Spinal cord (tissue), 10 donors: ENCODE measurements around the gene AKAP13. TPM values are rescaled to one million over a fixed set of nuclear protein-coding genes. Genes with fewer than 3 reads are reported as not detected.

Experiments
- DNase-seq, 6 donors: peaks; one replicate each; pipeline versions ENCODE4 v3.0.0 to v3.0.0-alpha.2; 2013 to 2015; ENCODE audit warnings: low spot score in 6 of 6, low read depth in 4 of 6
- H3K27ac ChIP-seq: one replicate; pipeline ENCODE4 v1.5.1; 2013; ENCODE audit warnings: low read depth, low read length, control low read depth
- H3K27me3 ChIP-seq: one replicate; pipeline ENCODE4 v1.6.1; 2013; ENCODE audit warnings: low read length; ENCODE audit not compliant: control insufficient read depth, insufficient read depth
- H3K36me3 ChIP-seq: one replicate; pipeline ENCODE4 v1.6.1; 2013; ENCODE audit warnings: low read length; ENCODE audit not compliant: control insufficient read depth, insufficient read depth
- H3K4me1 ChIP-seq: one replicate; pipeline ENCODE4 v1.6.1; 2013; ENCODE audit warnings: low read length; ENCODE audit not compliant: control insufficient read depth, insufficient read depth
- H3K4me3 ChIP-seq: one replicate; pipeline ENCODE4 v1.5.1; 2013; ENCODE audit warnings: low read depth, low read length, control low read depth
- H3K9me3 ChIP-seq: one replicate; pipeline ENCODE4 v1.6.1; 2013; ENCODE audit warnings: low read length; ENCODE audit not compliant: control insufficient read depth, insufficient read depth
- WGBS: methylation state at CpG from one replicate; pipeline ENCODE4 v1.1.5; 2013; ENCODE audit warnings: missing lambda C conversion rate; ENCODE audit not compliant: insufficient coverage; 5-methylcytosine and 5-hydroxymethylcytosine counted together
- polyA plus RNA-seq, 2 donors: library from polyadenylated mRNA; unstranded; fragments of 120-200 nt; gene quantifications; one replicate each; pipeline ENCODE4 v1.2.1, GENCODE V29; 2013; ENCODE audit not compliant: insufficient read length in 2 of 2
- total RNA-seq, 2 donors: library from RNA; depleted of rRNA in 1 of 2; stranded (reverse); fragments of 120-200 nt in 1 of 2; fragments of >200 nt in 1 of 2; gene quantifications; one replicate each; pipeline versions ENCODE4 v1.2.3 to v1.2.4, GENCODE V29; 2013 to 2014
- donor health status: healthy.

AKAP13 gene
- total and polyA plus RNA-seq, 4 donors, result 52.5 to 114 (median 89.2) TPM

DNA sequence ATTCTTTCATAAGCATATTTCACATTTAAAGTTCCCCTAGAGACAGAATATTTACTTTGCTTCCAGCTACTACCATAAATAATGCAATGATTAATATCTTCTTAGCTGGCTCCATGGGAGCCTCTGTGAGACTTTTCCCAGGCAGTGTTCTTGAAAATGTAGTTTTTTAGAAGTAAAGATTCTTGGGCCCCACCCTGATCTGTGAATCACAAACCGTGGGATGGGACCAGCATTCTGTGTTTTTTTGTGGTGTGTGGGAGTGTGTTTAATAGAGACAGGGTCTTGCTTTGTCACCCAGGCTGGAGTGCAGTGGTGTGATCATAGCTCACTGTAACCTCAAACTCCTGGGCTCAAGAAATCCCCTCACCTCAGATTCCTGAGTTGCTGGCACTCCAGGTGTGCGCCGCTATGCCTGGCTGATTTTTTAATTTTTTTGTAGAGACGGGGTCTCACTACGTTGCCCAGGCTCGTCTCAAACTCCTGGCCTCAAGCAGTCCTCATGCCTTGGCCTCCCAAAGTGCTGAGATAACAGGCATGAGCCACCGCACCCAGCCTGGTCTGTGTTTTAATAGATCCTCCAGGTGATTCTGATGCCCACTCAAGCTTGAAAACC, 331.3 kb downstream of the AKAP13 start:
- 96% methylated on average over 7 of the region's 7 CpGs for WGBS
- no peak overlapping the region for H3K4me3 ChIP-seq
- H3K36me3 ChIP-seq, result peaks cover 11% of the 10 kb centered on the region
- no peaks in the 10 kb centered on the region for H3K27me3 ChIP-seq
- H3K27ac ChIP-seq, result no peak overlapping the region
- no peaks in the 10 kb centered on the region for H3K9me3 ChIP-seq
- DNase-seq, result no peak
- H3K4me1 ChIP-seq, result no peaks in the 10 kb centered on the region

DNA sequence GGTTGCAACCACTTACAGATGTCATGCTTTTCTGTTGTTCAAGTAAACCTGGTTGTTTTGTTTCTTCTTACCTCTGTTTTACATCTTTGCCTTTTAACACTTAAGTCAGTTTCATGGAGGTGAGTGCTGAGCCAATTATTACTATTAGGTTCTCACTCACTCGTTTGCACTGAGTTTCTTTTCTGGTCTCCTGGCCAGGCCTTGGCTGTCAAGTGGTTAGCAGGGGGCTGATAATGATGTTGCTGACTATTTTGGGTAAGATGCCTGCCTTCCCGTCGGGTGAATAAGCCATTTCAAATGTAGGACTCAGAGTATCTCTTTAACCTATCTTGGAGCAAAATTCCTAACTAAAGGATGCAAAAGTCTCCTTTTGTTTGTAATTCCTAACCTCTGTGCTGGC, 335.9 kb downstream of the AKAP13 start:
- H3K4me1 ChIP-seq, result no peaks in the 10 kb centered on the region

DNA sequence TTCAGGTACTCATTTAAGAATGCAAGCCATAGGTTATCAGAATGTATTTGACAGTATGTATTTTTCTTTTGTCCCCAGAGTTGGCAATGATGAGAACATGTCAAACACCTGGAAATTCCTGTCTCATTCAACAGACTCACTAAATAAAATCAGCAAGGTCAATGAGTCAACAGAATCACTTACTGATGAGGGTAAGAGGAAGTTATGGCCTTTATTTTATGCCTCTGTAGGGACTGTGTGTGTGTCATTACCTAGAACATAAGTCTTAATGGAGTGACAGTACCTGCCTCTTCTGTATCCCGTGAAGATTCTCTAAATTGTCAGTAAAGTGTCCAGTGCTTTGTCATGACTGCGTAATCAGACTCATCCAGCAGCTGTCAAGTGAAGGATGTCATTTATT, 336.8 kb downstream of the AKAP13 start:
- Histone ChIP-seq H3K4me1 (no peaks in the 10 kb centered on the region), H3K36me3 (peaks cover 16% of the 10 kb centered on the region), H3K9me3 (no peaks in the 10 kb centered on the region), H3K27ac (no peak overlapping the region), H3K4me3 (no peak overlapping the region), H3K27me3 (no peaks in the 10 kb centered on the region)
- DNase-seq, result no peak
- WGBS, result 80% methylated on average over 1 of the region's 2 CpGs

More for the DNA sequence above, 335.9 kb downstream of the AKAP13 start:
- Histone ChIP-seq H3K27me3 (no peaks in the 10 kb centered on the region), H3K4me3 (no peak overlapping the region), H3K36me3 (peaks cover 20% of the 10 kb centered on the region), H3K27ac (no peak overlapping the region), H3K9me3 (no peaks in the 10 kb centered on the region)
- no CpG with 5 or more reads among the region's 3 CpGs for WGBS
- DNase-seq, result no peak

DNA sequence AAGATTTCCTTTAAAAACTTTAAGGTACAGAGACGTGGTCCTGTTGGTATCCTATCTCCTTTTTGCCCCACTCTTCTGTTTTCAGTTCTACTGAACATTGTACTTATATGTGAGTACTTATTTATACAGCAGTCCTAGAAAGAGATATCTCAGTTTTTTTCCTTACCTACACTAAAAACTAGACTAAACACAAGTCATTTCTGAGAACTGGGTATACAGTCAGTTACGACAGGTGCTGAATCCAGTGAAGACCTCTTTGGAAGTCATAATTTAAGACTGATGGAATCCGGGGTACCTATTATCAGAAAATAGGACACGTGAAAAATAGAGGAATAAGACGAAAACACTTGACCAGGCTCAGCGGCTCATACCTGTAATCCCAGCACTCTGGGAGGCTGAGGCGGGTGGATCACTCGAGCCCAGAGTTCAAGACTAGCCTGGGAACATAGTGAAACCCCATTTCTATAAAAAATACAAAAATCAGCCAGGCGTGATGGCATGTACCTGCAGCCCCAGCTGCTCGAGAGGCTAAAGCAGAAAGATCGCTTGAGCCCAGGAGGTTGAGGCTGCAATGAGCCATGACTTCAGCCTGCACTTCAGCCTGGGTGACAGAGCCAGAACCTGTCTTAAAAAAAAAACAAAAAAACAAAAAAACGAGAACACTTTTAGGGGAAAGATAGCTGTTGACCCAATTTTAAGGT, 338.0 kb downstream of the AKAP13 start:
- Histone ChIP-seq H3K9me3 (no peaks in the 10 kb centered on the region), H3K36me3 (peaks cover 16% of the 10 kb centered on the region), H3K4me1 (no peaks in the 10 kb centered on the region), H3K27me3 (no peaks in the 10 kb centered on the region), H3K27ac (no peak overlapping the region), H3K4me3 (no peak overlapping the region)
- no peak for DNase-seq
- 80% methylated on average over 5 of the region's 12 CpGs for WGBS

DNA sequence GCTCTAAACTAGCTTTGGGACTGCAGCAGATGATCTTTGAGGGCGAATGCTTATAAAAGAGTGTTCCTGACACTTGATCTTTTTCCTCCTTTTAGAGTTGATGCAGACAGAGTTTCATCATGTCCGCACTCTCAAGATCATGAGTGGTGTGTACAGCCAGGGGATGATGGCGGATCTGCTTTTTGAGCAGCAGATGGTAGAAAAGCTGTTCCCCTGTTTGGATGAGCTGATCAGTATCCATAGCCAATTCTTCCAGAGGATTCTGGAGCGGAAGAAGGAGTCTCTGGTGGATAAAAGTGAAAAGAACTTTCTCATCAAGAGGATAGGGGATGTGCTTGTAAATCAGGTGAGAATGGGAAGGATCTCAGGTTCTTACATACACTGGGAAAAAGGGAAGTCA, 338.6 kb downstream of the AKAP13 start:
- Histone ChIP-seq H3K9me3 (no peaks in the 10 kb centered on the region), H3K27ac (no peak overlapping the region), H3K36me3 (peaks cover 16% of the 10 kb centered on the region), H3K27me3 (no peaks in the 10 kb centered on the region), H3K4me3 (no peak overlapping the region), H3K4me1 (no peaks in the 10 kb centered on the region)
- peak in 1 of 6 donors; percentile 86 for DNase-seq
- 86% methylated on average over 3 of the region's 4 CpGs for WGBS

DNA sequence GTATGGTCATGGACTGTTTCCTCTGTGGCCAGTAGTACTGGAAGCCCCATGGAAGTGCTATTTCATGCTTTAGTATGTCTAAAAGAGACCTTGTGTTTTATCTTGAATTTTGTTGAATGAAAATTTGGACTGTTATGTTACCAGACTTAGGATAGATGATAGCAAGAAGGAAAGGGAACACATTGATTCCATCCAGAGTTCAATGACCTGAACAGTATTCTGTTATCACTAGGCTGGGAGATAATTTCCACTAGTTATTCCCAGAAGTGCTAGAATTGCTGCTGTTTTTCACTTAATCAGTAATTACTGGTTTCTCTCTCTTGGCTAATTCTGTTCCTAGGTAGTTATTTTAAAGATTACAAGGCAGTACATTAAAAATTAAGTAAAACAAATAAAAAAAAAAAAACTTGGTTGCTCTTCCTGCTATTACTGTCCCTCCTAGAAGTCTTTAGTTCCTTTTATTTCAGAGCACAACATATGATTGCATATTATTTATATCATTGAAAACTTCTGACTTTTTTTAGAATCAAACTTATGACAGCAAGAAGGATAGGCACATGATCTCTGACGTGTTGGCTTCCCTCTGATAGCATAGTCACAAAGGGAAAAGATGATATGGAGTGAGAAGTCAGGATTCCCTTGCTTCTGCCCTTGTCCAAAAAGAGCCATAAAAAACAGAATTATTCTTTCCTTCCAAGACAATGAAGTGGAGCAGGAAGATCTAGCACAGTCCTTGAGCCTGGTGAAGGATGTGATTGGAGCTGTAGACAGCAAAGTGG, 342.2 kb downstream of the AKAP13 start:
- H3K9me3 ChIP-seq, result no peaks in the 10 kb centered on the region
- H3K4me3 ChIP-seq, result no peak overlapping the region
- no CpG with 5 or more reads among the region's 1 CpG for WGBS
- H3K27ac ChIP-seq, result no peak overlapping the region
- peaks cover 20% of the 10 kb centered on the region for H3K36me3 ChIP-seq
- no peaks in the 10 kb centered on the region for H3K4me1 ChIP-seq
- DNase-seq, result no peak
- no peaks in the 10 kb centered on the region for H3K27me3 ChIP-seq

DNA sequence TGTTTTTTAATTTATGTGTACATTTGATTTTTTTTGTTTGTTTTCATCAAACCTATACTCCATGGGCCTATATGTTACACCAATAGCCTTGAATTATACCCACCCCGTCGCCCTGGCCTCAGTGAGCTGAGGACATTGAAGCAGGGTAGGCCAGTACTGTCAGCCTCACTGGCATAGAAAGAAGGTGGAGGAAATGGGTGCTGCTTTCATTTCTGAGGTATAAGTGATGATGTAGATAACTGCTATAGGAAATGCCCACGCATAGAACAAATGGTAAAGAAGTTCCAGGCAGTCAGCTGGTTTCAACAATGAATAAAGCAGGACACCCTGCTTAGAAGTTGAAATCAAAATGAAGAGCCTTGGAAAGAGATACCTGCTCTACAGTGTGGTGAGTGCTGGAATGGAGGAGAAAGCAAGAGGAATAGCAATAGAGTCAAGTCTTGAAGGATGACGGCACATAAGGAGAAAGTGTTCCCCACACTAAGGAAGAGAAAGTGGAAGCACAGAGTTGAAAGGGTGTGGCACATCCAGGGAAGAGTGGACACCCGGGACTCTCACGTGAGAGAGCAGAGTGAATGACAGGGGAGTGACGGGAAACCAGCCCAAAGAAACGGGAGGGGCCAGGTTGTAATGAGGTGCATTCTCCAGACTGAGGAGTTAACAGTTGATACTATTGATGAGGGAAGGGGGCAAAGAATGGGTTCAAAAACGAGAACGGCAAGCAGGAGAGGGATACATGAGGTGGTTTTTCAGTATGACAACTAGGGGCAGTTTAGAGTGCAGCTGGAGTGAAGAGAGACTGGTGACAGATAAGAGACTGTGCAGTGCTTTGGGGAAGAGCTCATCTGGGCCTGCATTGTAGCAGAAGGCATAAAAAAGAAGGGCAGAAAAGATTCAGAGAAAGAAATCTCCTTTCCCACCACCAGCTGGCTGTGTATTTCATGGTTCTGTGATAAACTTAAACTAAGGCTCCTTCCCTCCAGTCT, 343.9 kb downstream of the AKAP13 start:
- DNase-seq, result no peak
- no peaks in the 10 kb centered on the region for H3K27me3 ChIP-seq
- peak overlapping the region; percentile 10 for H3K27ac ChIP-seq
- 70% methylated on average over 9 of the region's 10 CpGs for WGBS
- H3K4me3 ChIP-seq, result no peak overlapping the region
- peaks cover 18% of the 10 kb centered on the region for H3K36me3 ChIP-seq
- H3K4me1 ChIP-seq, result no peaks in the 10 kb centered on the region
- H3K9me3 ChIP-seq, result no peaks in the 10 kb centered on the region

DNA sequence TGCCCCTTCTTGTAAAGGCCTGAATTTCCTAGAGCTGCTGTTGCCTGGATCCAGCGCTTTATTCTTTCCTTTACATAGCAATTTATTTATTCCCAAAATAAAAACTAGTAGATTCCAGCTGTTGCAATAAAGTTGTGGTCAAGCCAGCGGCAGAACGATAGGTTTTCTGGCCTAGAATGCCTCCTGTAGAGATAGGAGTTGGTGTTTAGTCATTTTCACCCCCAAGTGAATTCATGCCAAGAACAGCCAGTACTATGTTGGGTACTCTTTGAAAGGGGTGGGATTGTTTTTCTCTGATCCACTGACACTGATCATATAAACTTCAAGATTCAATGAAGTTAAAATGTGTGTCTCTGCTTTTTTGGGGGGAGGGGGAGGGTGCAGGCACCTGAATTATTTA, 344.6 kb downstream of the AKAP13 start:
- no CpG with 5 or more reads among the region's 3 CpGs for WGBS
- Histone ChIP-seq H3K4me1 (no peaks in the 10 kb centered on the region), H3K9me3 (no peaks in the 10 kb centered on the region)

DNA sequence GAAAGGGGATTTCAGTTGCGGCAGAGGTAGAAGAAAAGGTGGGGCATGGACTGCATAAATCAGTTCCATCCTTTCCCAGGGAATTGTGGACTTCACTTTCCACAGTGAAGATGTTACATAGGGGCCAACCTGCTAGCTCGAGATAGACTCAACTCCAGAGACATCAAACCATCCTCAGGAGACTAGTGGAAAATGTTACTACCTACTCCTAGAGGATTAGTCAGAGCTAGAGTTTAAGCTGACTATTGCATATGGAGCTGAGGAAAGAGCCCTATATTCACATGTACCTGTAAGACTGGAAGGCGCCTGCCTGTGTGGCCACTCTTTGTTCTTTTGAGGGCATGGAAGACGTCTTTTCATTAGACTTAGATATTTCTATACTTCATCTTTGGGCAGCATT, 345.2 kb downstream of the AKAP13 start:
- peaks cover 12% of the 10 kb centered on the region for H3K36me3 ChIP-seq

More for the DNA sequence above, 344.6 kb downstream of the AKAP13 start:
- DNase-seq, result no peak
- no peaks in the 10 kb centered on the region for H3K27me3 ChIP-seq
- H3K36me3 ChIP-seq, result peaks cover 14% of the 10 kb centered on the region
- no peak overlapping the region for H3K27ac ChIP-seq
- H3K4me3 ChIP-seq, result no peak overlapping the region

More for the DNA sequence above, 345.2 kb downstream of the AKAP13 start:
- H3K4me1 ChIP-seq, result peaks cover 3% of the 10 kb centered on the region
- H3K27me3 ChIP-seq, result no peaks in the 10 kb centered on the region
- H3K9me3 ChIP-seq, result no peaks in the 10 kb centered on the region
- 80% methylated on average over 1 of the region's 4 CpGs for WGBS
- H3K27ac ChIP-seq, result no peak overlapping the region
- DNase-seq, result no peak
- no peak overlapping the region for H3K4me3 ChIP-seq
